Measurements from ENCODE around the gene CD69. TPM values are rescaled to one million over a fixed set of nuclear protein-coding genes. Genes with fewer than 3 reads are reported as not detected.

Gene CD69
- total RNA-seq, 1 donor from 2014 or later = not detected

DNA sequence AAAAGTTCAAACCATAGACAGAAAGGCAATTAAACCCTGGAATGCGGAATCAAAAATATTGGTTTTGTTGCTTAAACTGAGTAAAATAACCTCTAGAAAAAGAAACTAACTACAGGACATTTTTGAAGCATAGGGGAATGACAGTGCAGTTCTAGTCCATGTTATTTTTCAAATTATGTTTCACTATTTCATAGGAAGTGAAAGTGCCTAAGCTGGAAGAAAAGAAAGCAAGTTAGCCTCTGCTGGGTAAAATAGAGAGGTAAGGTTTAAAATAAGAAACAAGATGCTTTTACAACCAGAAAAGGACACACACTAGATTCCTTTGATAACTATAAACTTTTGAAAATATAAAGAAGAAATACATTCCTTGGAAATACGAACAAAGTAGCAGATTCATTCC, 28.9 kb downstream of the CD69 start:
- Histone ChIP-seq H2AFZ (replicated peaks) (no peak overlapping the region), H3K27me3 (no peaks in the 10 kb centered on the region), H3K4me3 (no peak overlapping the region), H3K4me2 (no peak overlapping the region), H3K79me2 (ENCODE audit: low read depth) (no peaks in the 10 kb centered on the region), H3K9ac (no peak overlapping the region), H3K4me1 (no peaks in the 10 kb centered on the region), H4K20me1 (ENCODE audit: low read depth) (no peaks in the 10 kb centered on the region), H3F3A (ENCODE audit: low read depth) (no peaks in the 10 kb centered on the region), H3K9me3 (ENCODE audit: low read depth) (no peaks in the 10 kb centered on the region), H3K36me3 (no peaks in the 10 kb centered on the region), H3K27ac (no peak overlapping the region)
- Mint-ChIP-seq H3K27ac (no peak overlapping the region), H3K9me3 (no peaks in the 10 kb centered on the region), H3K36me3 (no peaks in the 10 kb centered on the region), H3K4me3 (no peak overlapping the region), H3K27me3 (ENCODE audit: insufficient read depth, low read depth) (no peaks in the 10 kb centered on the region), H3K4me1 (no peaks in the 10 kb centered on the region)
- no peak for TF ChIP-seq EZH2phosphoT487 (IDR thresholded peaks at IDR 0.05)
- no peak for DNase-seq (ENCODE audit: low spot score)

GRCh38 chr12:9731393-9731792, 29.3 kb downstream of the CD69 start:
- no peak overlapping the region for H3K9ac ChIP-seq

GRCh38 chr12:9730591-9730990, 30.1 kb downstream of the CD69 start:
- no peak overlapping the region for H3K27ac Mint-ChIP-seq
- Histone ChIP-seq H4K20me1 (ENCODE audit: low read depth) (no peaks in the 10 kb centered on the region), H3K9ac (no peak overlapping the region), H3K4me3 (no peak overlapping the region), H3K79me2 (ENCODE audit: low read depth) (no peaks in the 10 kb centered on the region), H3F3A (ENCODE audit: low read depth) (no peaks in the 10 kb centered on the region), H3K4me1 (no peaks in the 10 kb centered on the region), H3K27me3 (no peaks in the 10 kb centered on the region), H3K4me2 (no peak overlapping the region), H2AFZ (replicated peaks) (peak overlapping the region; percentile 30), H3K36me3 (no peaks in the 10 kb centered on the region), H3K27ac (no peak overlapping the region), H3K9me3 (ENCODE audit: low read depth) (no peaks in the 10 kb centered on the region)
- H3K4me1 Mint-ChIP-seq = no peaks in the 10 kb centered on the region
- H3K9me3 Mint-ChIP-seq = no peaks in the 10 kb centered on the region
- no peak overlapping the region for H3K4me3 Mint-ChIP-seq
- no peaks in the 10 kb centered on the region for H3K27me3 Mint-ChIP-seq (ENCODE audit: insufficient read depth, low read depth)
- no peak for TF ChIP-seq EZH2phosphoT487 (IDR thresholded peaks at IDR 0.05)
- TF ChIP-seq, protein P1, sequence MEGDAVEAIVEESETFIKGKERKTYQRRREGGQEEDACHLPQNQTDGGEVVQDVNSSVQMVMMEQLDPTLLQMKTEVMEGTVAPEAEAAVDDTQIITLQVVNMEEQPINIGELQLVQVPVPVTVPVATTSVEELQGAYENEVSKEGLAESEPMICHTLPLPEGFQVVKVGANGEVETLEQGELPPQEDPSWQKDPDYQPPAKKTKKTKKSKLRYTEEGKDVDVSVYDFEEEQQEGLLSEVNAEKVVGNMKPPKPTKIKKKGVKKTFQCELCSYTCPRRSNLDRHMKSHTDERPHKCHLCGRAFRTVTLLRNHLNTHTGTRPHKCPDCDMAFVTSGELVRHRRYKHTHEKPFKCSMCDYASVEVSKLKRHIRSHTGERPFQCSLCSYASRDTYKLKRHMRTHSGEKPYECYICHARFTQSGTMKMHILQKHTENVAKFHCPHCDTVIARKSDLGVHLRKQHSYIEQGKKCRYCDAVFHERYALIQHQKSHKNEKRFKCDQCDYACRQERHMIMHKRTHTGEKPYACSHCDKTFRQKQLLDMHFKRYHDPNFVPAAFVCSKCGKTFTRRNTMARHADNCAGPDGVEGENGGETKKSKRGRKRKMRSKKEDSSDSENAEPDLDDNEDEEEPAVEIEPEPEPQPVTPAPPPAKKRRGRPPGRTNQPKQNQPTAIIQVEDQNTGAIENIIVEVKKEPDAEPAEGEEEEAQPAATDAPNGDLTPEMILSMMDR (IDR thresholded peaks at IDR 0.05) = no peak
- no peak for TF ChIP-seq EZH2 (IDR thresholded peaks at IDR 0.05)
- H3K36me3 Mint-ChIP-seq = no peaks in the 10 kb centered on the region
- no peak for DNase-seq (ENCODE audit: low spot score)

More at GRCh38 chr12:9731393-9731792, 29.3 kb downstream of the CD69 start:
- no peak overlapping the region for H3K27ac Mint-ChIP-seq
- TF ChIP-seq EZH2 (IDR thresholded peaks at IDR 0.05) (no peak), EZH2phosphoT487 (IDR thresholded peaks at IDR 0.05) (no peak)
- TF ChIP-seq, protein P1 (IDR thresholded peaks at IDR 0.05) = no peak
- no peak overlapping the region for H3K4me3 Mint-ChIP-seq
- Histone ChIP-seq H4K20me1 (ENCODE audit: low read depth) (no peaks in the 10 kb centered on the region), H3K79me2 (ENCODE audit: low read depth) (no peaks in the 10 kb centered on the region), H3F3A (ENCODE audit: low read depth) (no peaks in the 10 kb centered on the region), H3K27ac (no peak overlapping the region), H2AFZ (replicated peaks) (no peak overlapping the region), H3K27me3 (no peaks in the 10 kb centered on the region), H3K9me3 (ENCODE audit: low read depth) (no peaks in the 10 kb centered on the region), H3K36me3 (no peaks in the 10 kb centered on the region), H3K4me1 (no peaks in the 10 kb centered on the region), H3K4me3 (no peak overlapping the region), H3K4me2 (no peak overlapping the region)
- DNase-seq (ENCODE audit: low spot score) = no peak
- H3K4me1 Mint-ChIP-seq = no peaks in the 10 kb centered on the region
- no peaks in the 10 kb centered on the region for H3K36me3 Mint-ChIP-seq
- H3K27me3 Mint-ChIP-seq (ENCODE audit: insufficient read depth, low read depth) = no peaks in the 10 kb centered on the region
- no peaks in the 10 kb centered on the region for H3K9me3 Mint-ChIP-seq

DNA sequence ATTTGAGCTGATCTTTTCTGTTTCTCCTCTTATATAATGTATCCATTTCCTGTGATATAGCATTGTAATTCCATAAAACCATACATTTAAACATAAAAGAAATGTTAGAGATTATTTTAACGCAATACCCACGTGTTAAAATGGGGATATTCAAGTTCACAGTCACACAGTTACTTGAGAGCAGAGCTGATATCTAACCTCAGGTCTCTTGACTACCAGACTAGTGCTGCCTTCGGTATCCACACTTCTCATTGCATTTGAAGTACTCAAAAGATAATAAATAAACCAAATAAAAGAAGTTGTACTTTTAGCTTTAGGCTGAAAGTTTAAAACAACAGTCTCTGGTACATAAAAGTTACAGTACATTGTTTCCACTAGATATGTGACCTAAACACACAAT, 30.7 kb downstream of the CD69 start:
- Histone ChIP-seq H3K79me2 (ENCODE audit: low read depth) (no peaks in the 10 kb centered on the region), H3K4me3 (no peak overlapping the region), H3K9ac (no peak overlapping the region), H3K9me3 (ENCODE audit: low read depth) (no peaks in the 10 kb centered on the region), H3K27me3 (no peaks in the 10 kb centered on the region), H2AFZ (replicated peaks) (no peak overlapping the region), H3K36me3 (no peaks in the 10 kb centered on the region), H3K27ac (no peak overlapping the region), H3F3A (ENCODE audit: low read depth) (no peaks in the 10 kb centered on the region), H3K4me2 (no peak overlapping the region), H3K4me1 (no peaks in the 10 kb centered on the region), H4K20me1 (ENCODE audit: low read depth) (no peaks in the 10 kb centered on the region)
- no peaks in the 10 kb centered on the region for H3K9me3 Mint-ChIP-seq
- H3K4me3 Mint-ChIP-seq = no peak overlapping the region
- no peak overlapping the region for H3K27ac Mint-ChIP-seq
- TF ChIP-seq, protein P1 (IDR thresholded peaks at IDR 0.05) = no peak
- no peak for TF ChIP-seq EZH2phosphoT487 (IDR thresholded peaks at IDR 0.05)
- H3K4me1 Mint-ChIP-seq = no peaks in the 10 kb centered on the region
- no peaks in the 10 kb centered on the region for H3K36me3 Mint-ChIP-seq
- DNase-seq (ENCODE audit: low spot score) = no peak
- H3K27me3 Mint-ChIP-seq (ENCODE audit: insufficient read depth, low read depth) = no peaks in the 10 kb centered on the region

Data from neural progenitor cell (in vitro differentiated cells).